WTC11 (cell line): ENCODE measurements around the gene SLC35E3.
"Not testable (repeated sequence)": the region's sequence is repeated elsewhere in the genome, so short reads cannot be mapped to it uniquely, and the experiment has no call there.

Experiments
- ARID4B ChIP-seq: sonication (generic); formaldehyde crosslinking; IDR thresholded peaks from 2 replicates; pipeline ENCODE4 v1.8.0; 2023; ENCODE audit warnings: missing genetic modification reagents, mild to moderate bottlenecking, borderline replicate concordance
- ATF1 ChIP-seq: sonication (generic); formaldehyde crosslinking; IDR thresholded peaks from 2 replicates; pipeline ENCODE4 v1.8.1; 2023; ENCODE audit warnings: mild to moderate bottlenecking, moderate library complexity, missing genetic modification reagents
- CTCF ChIP-seq: fragments of 200-600 bp; IDR thresholded peaks from 2 replicates; pipeline ENCODE4 v1.8.0; 2022; ENCODE audit warnings: antibody characterized with exemption
- HMGXB4 ChIP-seq: sonication (generic); formaldehyde crosslinking; IDR thresholded peaks from 2 replicates; pipeline ENCODE4 v1.8.1; 2023; ENCODE audit warnings: mild to moderate bottlenecking, moderate library complexity, missing genetic modification reagents
- JUN ChIP-seq: sonication (generic); formaldehyde crosslinking; IDR thresholded peaks from 2 replicates; pipeline ENCODE4 v1.8.0; 2023; ENCODE audit warnings: mild to moderate bottlenecking, missing genetic modification reagents
- KAT7 ChIP-seq: sonication (generic); formaldehyde crosslinking; IDR thresholded peaks from 2 replicates; pipeline ENCODE4 v1.8.1; 2023; ENCODE audit warnings: missing genetic modification reagents, mild to moderate bottlenecking, borderline replicate concordance
- MLX ChIP-seq: sonication (generic); formaldehyde crosslinking; IDR thresholded peaks from 2 replicates; pipeline ENCODE4 v1.8.1; 2023; ENCODE audit warnings: mild to moderate bottlenecking, missing genetic modification reagents, moderate library complexity
- SMAD4 ChIP-seq: sonication (generic); formaldehyde crosslinking; IDR thresholded peaks from 2 replicates; pipeline ENCODE4 v1.8.0; 2022; ENCODE audit warnings: mild to moderate bottlenecking, missing genetic modification reagents
- TCF7 ChIP-seq: sonication (generic); formaldehyde crosslinking; IDR thresholded peaks from 2 replicates; pipeline ENCODE4 v1.8.0; 2022; ENCODE audit warnings: mild to moderate bottlenecking, low read depth, missing genetic modification reagents, moderate library complexity
- USF2 ChIP-seq: sonication (generic); formaldehyde crosslinking; IDR thresholded peaks from 2 replicates; pipeline ENCODE4 v1.8.1; 2023; ENCODE audit warnings: mild to moderate bottlenecking, missing genetic modification reagents, moderate library complexity
- ZNF121 ChIP-seq: sonication (generic); formaldehyde crosslinking; IDR thresholded peaks from 2 replicates; pipeline ENCODE4 v1.8.0; 2023; ENCODE audit warnings: missing genetic modification reagents
- ZNF317 ChIP-seq: sonication (generic); formaldehyde crosslinking; IDR thresholded peaks from 2 replicates; pipeline ENCODE4 v1.8.1; 2023; ENCODE audit warnings: low read depth, mild to moderate bottlenecking, moderate library complexity, missing genetic modification reagents, borderline replicate concordance

GRCh38 chr12:68810027-68810389 lies 64.0 kb downstream of the SLC35E3 start:
- TF ChIP-seq JUN (CRISPR knock-in tag); CTCF; ATF1 (CRISPR knock-in tag); USF2 (CRISPR knock-in tag); KAT7 (CRISPR knock-in tag); ARID4B (CRISPR knock-in tag); TCF7 (CRISPR knock-in tag); MLX (CRISPR knock-in tag); SMAD4 (CRISPR knock-in tag); HMGXB4; ZNF121 (CRISPR knock-in tag); ZNF317: not testable (repeated sequence)
